ENCODE data around the gene NEMP1.

GRCh38 chr12:57094208-57095160 lies 15.9 kb upstream of the NEMP1 start:
- TF ChIP-seq EZH2 (IDR thresholded peaks at IDR 0.05) (no peak), POLR2AphosphoS5 (IDR thresholded peaks at IDR 0.05; ENCODE audit: borderline replicate concordance, low read depth, low read length) (peak; percentile 22; the same call in 1 of the 2 replicates)
